ENCODE measurements around the gene AIF1L.
A peak's percentile ranks its signal among the peaks of the same experiment; 100 is the strongest.
"Not testable (repeated sequence)": the region's sequence is repeated elsewhere in the genome, so short reads cannot be mapped to it uniquely, and the experiment has no call there.

The AIF1L gene

DNA sequence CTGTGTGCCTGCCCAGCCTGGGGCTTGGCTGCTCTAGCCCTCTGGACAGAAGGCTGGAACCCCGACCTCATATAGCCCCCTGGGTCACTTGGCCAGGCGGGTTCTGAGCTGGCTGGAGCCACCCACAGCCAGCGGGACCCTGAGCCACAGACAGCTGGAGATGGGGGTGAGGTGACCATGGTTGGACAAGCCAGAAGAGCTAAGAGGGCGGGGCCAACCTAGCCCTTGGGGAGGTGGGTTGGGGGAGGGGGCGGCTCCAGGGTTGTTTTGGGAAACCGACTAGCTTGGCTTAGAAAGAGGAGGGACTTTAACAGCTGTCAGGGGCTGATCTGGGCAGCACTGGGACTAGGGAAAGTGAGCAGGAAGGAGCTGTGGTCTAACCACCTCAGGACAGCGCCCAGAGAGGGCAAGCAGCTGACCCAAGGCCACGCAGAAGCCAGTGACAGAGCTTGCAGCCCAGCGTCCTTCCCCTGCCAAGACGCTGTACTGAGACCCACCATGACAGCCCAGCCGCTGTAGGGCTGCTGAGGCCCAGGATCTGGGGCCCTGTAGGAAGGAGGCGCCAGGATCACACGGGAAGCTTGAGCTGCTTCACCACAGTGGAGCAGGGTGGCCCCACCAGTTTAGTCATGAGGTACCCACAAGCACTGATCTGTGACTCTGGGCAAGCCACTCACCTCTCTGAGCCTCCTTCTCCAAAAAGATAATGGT is 2.2 kb downstream of the AIF1L start:
- no peak for TF ChIP-seq EZH2 (optimal IDR thresholded peaks at IDR 0.05; ENCODE audit: low read depth, low read length)
- Histone ChIP-seq H3K9ac (ENCODE audit: low read length) (no peak overlapping the region), H3K36me3 (replicated peaks; ENCODE audit: insufficient read depth, low read length) (no peaks in the 10 kb centered on the region), H3F3A (ENCODE audit: insufficient read depth, low read length) (no peaks in the 10 kb centered on the region), H2AFZ (ENCODE audit: low read length) (no peak overlapping the region), H3K27me3 (replicated peaks; ENCODE audit: insufficient read depth, low read length) (peaks cover 53% of the 10 kb centered on the region), H3K79me2 (ENCODE audit: low read length) (no peaks in the 10 kb centered on the region), H3K4me3 (ENCODE audit: low read length) (no peak overlapping the region), H3K9me2 (replicated peaks; ENCODE audit: insufficient read depth, low read length) (no peaks in the 10 kb centered on the region), H3K9me3 (replicated peaks; ENCODE audit: insufficient read depth, low read length) (no peaks in the 10 kb centered on the region), H3K4me1 (ENCODE audit: low read length) (peaks cover 4% of the 10 kb centered on the region; the same call in 1 of the 2 replicates), H3K27ac (ENCODE audit: low read length) (no peak overlapping the region), H4K20me1 (ENCODE audit: insufficient read depth, low read length) (no peaks in the 10 kb centered on the region), H3K4me2 (ENCODE audit: low read depth, low read length) (no peak overlapping the region)
- DNase-seq = no peak

DNA sequence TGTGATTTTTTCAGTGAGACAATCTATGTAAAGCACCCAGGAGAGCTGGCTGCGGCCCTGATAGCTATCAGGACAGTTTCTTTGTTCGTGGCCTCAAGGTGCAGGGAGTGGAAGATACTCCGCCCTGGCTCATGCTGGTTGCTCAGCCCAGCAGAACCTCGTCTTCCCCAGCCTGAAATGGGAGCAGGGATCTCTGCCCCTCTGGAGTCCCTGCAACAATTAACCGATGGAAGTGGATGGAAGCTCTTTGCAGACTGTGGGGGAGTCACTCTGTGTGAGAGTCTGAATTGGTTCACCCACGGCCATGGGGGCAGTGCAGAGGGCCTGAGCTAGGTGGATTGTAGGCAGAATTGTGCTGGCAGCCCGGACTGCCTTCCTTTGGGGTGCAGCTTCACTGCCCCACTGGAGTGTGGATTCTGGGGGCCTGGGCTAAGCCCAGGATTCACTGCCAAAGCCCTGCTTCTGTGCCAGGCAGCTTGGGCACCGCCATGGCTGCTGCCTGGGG is 2.8 kb downstream of the AIF1L start:
- Histone ChIP-seq H3K4me2 (ENCODE audit: low read depth, low read length) (no peak overlapping the region), H3K4me1 (ENCODE audit: low read length) (peaks cover 4% of the 10 kb centered on the region; the same call in 1 of the 2 replicates), H3K27me3 (replicated peaks; ENCODE audit: insufficient read depth, low read length) (peaks cover 50% of the 10 kb centered on the region), H3K27ac (ENCODE audit: low read length) (no peak overlapping the region), H3K79me2 (ENCODE audit: low read length) (no peaks in the 10 kb centered on the region), H2AFZ (ENCODE audit: low read length) (no peak overlapping the region), H3K9ac (ENCODE audit: low read length) (no peak overlapping the region), H3K9me2 (replicated peaks; ENCODE audit: insufficient read depth, low read length) (no peaks in the 10 kb centered on the region), H4K20me1 (ENCODE audit: insufficient read depth, low read length) (no peaks in the 10 kb centered on the region), H3K36me3 (replicated peaks; ENCODE audit: insufficient read depth, low read length) (no peaks in the 10 kb centered on the region), H3F3A (ENCODE audit: insufficient read depth, low read length) (no peaks in the 10 kb centered on the region), H3K4me3 (ENCODE audit: low read length) (no peak overlapping the region), H3K9me3 (replicated peaks; ENCODE audit: insufficient read depth, low read length) (no peaks in the 10 kb centered on the region)
- no peak for TF ChIP-seq EZH2phosphoT487 (IDR thresholded peaks at IDR 0.05; ENCODE audit: low read length)
- TF ChIP-seq CTCF (IDR thresholded peaks at IDR 0.05; ENCODE audit: low read length) = no peak
- TF ChIP-seq EZH2 (optimal IDR thresholded peaks at IDR 0.05; ENCODE audit: low read depth, low read length) = no peak
- DNase-seq = no peak

- not testable (repeated sequence) for H3F3A ChIP-seq (ENCODE audit: insufficient read depth, low read length); H3K4me1 ChIP-seq (ENCODE audit: low read length); H3K4me3 ChIP-seq (ENCODE audit: low read length); H4K20me1 ChIP-seq (ENCODE audit: insufficient read depth, low read length); H3K9ac ChIP-seq (ENCODE audit: low read length); H3K9me2 ChIP-seq (replicated peaks; ENCODE audit: insufficient read depth, low read length); H3K79me2 ChIP-seq (ENCODE audit: low read length); H3K36me3 ChIP-seq (replicated peaks; ENCODE audit: insufficient read depth, low read length); H3K27ac ChIP-seq (ENCODE audit: low read length); DNase-seq; H3K9me3 ChIP-seq (replicated peaks; ENCODE audit: insufficient read depth, low read length)
- Histone ChIP-seq H3K4me2 (ENCODE audit: low read depth, low read length) (peak overlapping the region; percentile 64; the same call in 1 of the 2 replicates), H2AFZ (ENCODE audit: low read length) (peak overlapping the region; percentile 78), H3K27me3 (replicated peaks; ENCODE audit: insufficient read depth, low read length) (peaks cover 50% of the 10 kb centered on the region)
Observed at GRCh38 chr9:131099845-131100244, 3.5 kb downstream of the AIF1L start.

- no peak for DNase-seq
- no peak overlapping the region for H3K9ac ChIP-seq (ENCODE audit: low read length)
- H3K4me2 ChIP-seq (ENCODE audit: low read depth, low read length) = peak overlapping the region; percentile 64; the same call in 1 of the 2 replicates
- TF ChIP-seq CTCF (IDR thresholded peaks at IDR 0.05; ENCODE audit: low read length) = no peak
- TF ChIP-seq EZH2 (optimal IDR thresholded peaks at IDR 0.05; ENCODE audit: low read depth, low read length) = no peak
- TF ChIP-seq EZH2phosphoT487 (IDR thresholded peaks at IDR 0.05; ENCODE audit: low read length) = no peak
- H3K27ac ChIP-seq (ENCODE audit: low read length) = no peak overlapping the region
- H3K9me2 ChIP-seq (replicated peaks; ENCODE audit: insufficient read depth, low read length) = no peaks in the 10 kb centered on the region
- peak overlapping the region; percentile 78 for H2AFZ ChIP-seq (ENCODE audit: low read length)
- no peaks in the 10 kb centered on the region for H3K36me3 ChIP-seq (replicated peaks; ENCODE audit: insufficient read depth, low read length)
- H3F3A ChIP-seq (ENCODE audit: insufficient read depth, low read length) = no peaks in the 10 kb centered on the region
- no peaks in the 10 kb centered on the region for H3K79me2 ChIP-seq (ENCODE audit: low read length)
- H3K27me3 ChIP-seq (replicated peaks; ENCODE audit: insufficient read depth, low read length) = peaks cover 50% of the 10 kb centered on the region
- H4K20me1 ChIP-seq (ENCODE audit: insufficient read depth, low read length) = no peaks in the 10 kb centered on the region
- peak overlapping the region; percentile 34; the same call in 1 of the 2 replicates for H3K4me3 ChIP-seq (ENCODE audit: low read length)
- no peaks in the 10 kb centered on the region for H3K9me3 ChIP-seq (replicated peaks; ENCODE audit: insufficient read depth, low read length)
- peaks cover 4% of the 10 kb centered on the region; the same call in 1 of the 2 replicates for H3K4me1 ChIP-seq (ENCODE audit: low read length)
Observed at GRCh38 chr9:131100445-131100844, 4.1 kb downstream of the AIF1L start.

Measured in MM.1S (cell line).